ENCODE data around the gene ZBTB7A. TPM values are rescaled to one million over a fixed set of nuclear protein-coding genes. Genes with fewer than 3 reads are reported as not detected.

Gene ZBTB7A
- total and polyA plus RNA-seq, 2 of the 4 experiments (the other 2 are of a cell fraction), result 3.2 to 10.3 TPM

GRCh38 chr19:4016903-4017638 is 49.6 kb downstream of the ZBTB7A start:
- no peak overlapping the region for H2BK15ac ChIP-seq (ENCODE audit: low read depth, low read length)
- no peak overlapping the region for H4K8ac ChIP-seq (ENCODE audit: low read depth in 2 of 2, low read length in 2 of 2)
- no peaks in the 10 kb centered on the region; the same call in 1 of the 2 replicates for H3K9me3 ChIP-seq (ENCODE audit: control insufficient read depth, insufficient read depth, low read length)
- H3K4me2 ChIP-seq (ENCODE audit: low read depth, low read length), result no peak overlapping the region
- H3K36me3 ChIP-seq (ENCODE audit: control insufficient read depth, insufficient read depth, low read length), result peaks cover 46% of the 10 kb centered on the region
- DNase-seq, result no peak
- H2AK9ac ChIP-seq (replicated peaks; ENCODE audit: low read depth, low read length, poor library complexity), result no peak overlapping the region
- H3K27ac ChIP-seq (ENCODE audit: insufficient read depth, low read length), result no peak overlapping the region
- no peak overlapping the region for H4K91ac ChIP-seq (ENCODE audit: insufficient read depth, low read depth, low read length)
- no peak overlapping the region for H3K4me3 ChIP-seq (ENCODE audit: insufficient read depth, low read depth, low read length)
- CTCF ChIA-PET, result no interaction called here
- no TSS peak for BruUV-seq (replicated peaks)
- in situ Hi-C loops (cut with MboI; ENCODE audit: low sequenced_read_pairs) (no loop called here), dilution Hi-C loops (cut with HindIII; ENCODE audit: low sequenced_read_pairs, unreplicated experiment) (no loop called here), intact Hi-C loops (cut with micrococcal nuclease) (no loop called here)
- H3K9me1 ChIP-seq (ENCODE audit: insufficient read depth, low read length), result no peaks in the 10 kb centered on the region
- H3K27me3 ChIP-seq (ENCODE audit: control insufficient read depth, insufficient read depth, low read length), result no peaks in the 10 kb centered on the region
- no peak for TF ChIP-seq SMC3 (IDR thresholded peaks at IDR 0.05; ENCODE audit: low read depth, low read length)
- TF ChIP-seq, protein P1, sequence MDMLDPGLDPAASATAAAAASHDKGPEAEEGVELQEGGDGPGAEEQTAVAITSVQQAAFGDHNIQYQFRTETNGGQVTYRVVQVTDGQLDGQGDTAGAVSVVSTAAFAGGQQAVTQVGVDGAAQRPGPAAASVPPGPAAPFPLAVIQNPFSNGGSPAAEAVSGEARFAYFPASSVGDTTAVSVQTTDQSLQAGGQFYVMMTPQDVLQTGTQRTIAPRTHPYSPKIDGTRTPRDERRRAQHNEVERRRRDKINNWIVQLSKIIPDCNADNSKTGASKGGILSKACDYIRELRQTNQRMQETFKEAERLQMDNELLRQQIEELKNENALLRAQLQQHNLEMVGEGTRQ (IDR thresholded peaks at IDR 0.05; ENCODE audit: low read depth, low read length), result no peak
- TF ChIP-seq NFE2L2 (IDR thresholded peaks at IDR 0.05; ENCODE audit: low read depth, low read length), result no peak
- no peak for TF ChIP-seq MAFK (IDR thresholded peaks at IDR 0.05; ENCODE audit: low read depth, low read length)
- TF ChIP-seq ELK1 (IDR thresholded peaks at IDR 0.05; ENCODE audit: borderline replicate concordance, low read depth, low read length), result no peak
- no peak for TF ChIP-seq MXI1 (IDR thresholded peaks at IDR 0.05; ENCODE audit: borderline replicate concordance, low read depth, low read length)
- no peak for TF ChIP-seq CHD1 (IDR thresholded peaks at IDR 0.05; ENCODE audit: low read depth, low read length)
- no peak for TF ChIP-seq FOS (IDR thresholded peaks at IDR 0.05; ENCODE audit: low read depth, low read length)
- no peak for TF ChIP-seq POLR2A (IDR thresholded peaks at IDR 0.05; ENCODE audit: low read depth, low read length)
- no peak for TF ChIP-seq BHLHE40 (IDR thresholded peaks at IDR 0.05; ENCODE audit: low read depth, low read length)
- TF ChIP-seq MAZ (IDR thresholded peaks at IDR 0.05; ENCODE audit: borderline replicate concordance, low read depth, low read length), result no peak
- no peak for TF ChIP-seq CEBPB (IDR thresholded peaks at IDR 0.05; ENCODE audit: low read depth, low read length)
- no peak for TF ChIP-seq RCOR1 (IDR thresholded peaks at IDR 0.05; ENCODE audit: insufficient replicate concordance, low read length)
- TF ChIP-seq, protein P2, sequence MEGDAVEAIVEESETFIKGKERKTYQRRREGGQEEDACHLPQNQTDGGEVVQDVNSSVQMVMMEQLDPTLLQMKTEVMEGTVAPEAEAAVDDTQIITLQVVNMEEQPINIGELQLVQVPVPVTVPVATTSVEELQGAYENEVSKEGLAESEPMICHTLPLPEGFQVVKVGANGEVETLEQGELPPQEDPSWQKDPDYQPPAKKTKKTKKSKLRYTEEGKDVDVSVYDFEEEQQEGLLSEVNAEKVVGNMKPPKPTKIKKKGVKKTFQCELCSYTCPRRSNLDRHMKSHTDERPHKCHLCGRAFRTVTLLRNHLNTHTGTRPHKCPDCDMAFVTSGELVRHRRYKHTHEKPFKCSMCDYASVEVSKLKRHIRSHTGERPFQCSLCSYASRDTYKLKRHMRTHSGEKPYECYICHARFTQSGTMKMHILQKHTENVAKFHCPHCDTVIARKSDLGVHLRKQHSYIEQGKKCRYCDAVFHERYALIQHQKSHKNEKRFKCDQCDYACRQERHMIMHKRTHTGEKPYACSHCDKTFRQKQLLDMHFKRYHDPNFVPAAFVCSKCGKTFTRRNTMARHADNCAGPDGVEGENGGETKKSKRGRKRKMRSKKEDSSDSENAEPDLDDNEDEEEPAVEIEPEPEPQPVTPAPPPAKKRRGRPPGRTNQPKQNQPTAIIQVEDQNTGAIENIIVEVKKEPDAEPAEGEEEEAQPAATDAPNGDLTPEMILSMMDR (conservative IDR thresholded peaks at IDR 0.05; ENCODE audit: low read depth, low read length), result no peak
- TF ChIP-seq RFX5 (IDR thresholded peaks at IDR 0.05; ENCODE audit: low read depth, low read length), result no peak
- no peak for TF ChIP-seq RAD21 (IDR thresholded peaks at IDR 0.05; ENCODE audit: low read length)
- ATAC-seq (ENCODE audit: low read depth), result no peak
- POLR2A ChIA-PET (ENCODE audit: unreplicated experiment), result no interaction called here
- H2BK20ac ChIP-seq (ENCODE audit: low read depth, low read length), result no peak overlapping the region
- no peak overlapping the region for H2AK5ac ChIP-seq (ENCODE audit: low read depth, low read length)
- H3K14ac ChIP-seq (replicated peaks; ENCODE audit: low read depth, low read length), result no peak overlapping the region
- H4K20me1 ChIP-seq (ENCODE audit: insufficient read depth, low read length), result peaks cover 74% of the 10 kb centered on the region
- H3K9ac ChIP-seq (ENCODE audit: low read depth, low read length), result no peak overlapping the region
- H4K5ac ChIP-seq (ENCODE audit: low read depth, low read length), result no peak overlapping the region
- no peak overlapping the region for H2BK120ac ChIP-seq (ENCODE audit: low read depth, low read length)
- H3K23ac ChIP-seq (ENCODE audit: low read depth, low read length), result no peak overlapping the region
- H2AFZ ChIP-seq (replicated peaks; ENCODE audit: low read length, poor library complexity), result no peak overlapping the region
- no peak overlapping the region for H3K4ac ChIP-seq (ENCODE audit: low read depth, low read length)
- no CpG with 5 or more reads among the region's 15 CpGs for WGBS, 2 experiments (ENCODE audit: extremely low coverage in 2 of 2, insufficient read length in 1 of 2)
- H3K79me1 ChIP-seq (ENCODE audit: low read depth in 1 of 2, low read length in 2 of 2), result peaks cover 15 to 85% of the 10 kb centered on the region in 2 experiments
- H3K4me1 ChIP-seq (ENCODE audit: control insufficient read depth, insufficient read depth, low read length), result no peaks in the 10 kb centered on the region
- H2BK5ac ChIP-seq (ENCODE audit: low read depth, low read length, poor library complexity, severe bottlenecking), result no peak overlapping the region
- no peak overlapping the region for H3K18ac ChIP-seq (ENCODE audit: low read depth, low read length)
- no peak overlapping the region for H3K56ac ChIP-seq (ENCODE audit: extremely low read depth, insufficient read depth, low read length)
